NCI-H2227 treated with DMSO at 0.1 percent for 48 hours (cell line): ENCODE measurements around the gene UPK1A.
"Not testable (repeated sequence)": the region's sequence is repeated elsewhere in the genome, so short reads cannot be mapped to it uniquely, and the experiment has no call there.

ENCODE experiments used
- DNase-seq: peaks from one replicate; lab custom pipeline; 2025; lab: John Stamatoyannopoulos, UW

Gene UPK1A

GRCh38 chr19:35718345-35719041 lies 52.2 kb downstream of the UPK1A start:
- DNase-seq = peak; percentile 46

GRCh38 chr19:35719402-35720162 lies 53.3 kb downstream of the UPK1A start:
- DNase-seq = no peak

GRCh38 chr19:35720163-35720524 lies 53.8 kb downstream of the UPK1A start:
- no peak for DNase-seq

- no peak for DNase-seq
Measured at GRCh38 chr19:35720648-35721047, 54.3 kb downstream of the UPK1A start.

GRCh38 chr19:35721374-35721773 lies 55.1 kb downstream of the UPK1A start:
- no peak for DNase-seq

- no peak for DNase-seq
Measured at GRCh38 chr19:35722461-35722860, 56.1 kb downstream of the UPK1A start.

- no peak for DNase-seq
Measured at GRCh38 chr19:35722897-35723296, 56.6 kb downstream of the UPK1A start.

- no peak for DNase-seq
Measured at GRCh38 chr19:35723671-35724070, 57.4 kb downstream of the UPK1A start.

- DNase-seq = not testable (repeated sequence)
Measured at GRCh38 chr19:35724132-35724531, 57.8 kb downstream of the UPK1A start.

GRCh38 chr19:35724560-35724959 lies 58.2 kb downstream of the UPK1A start:
- no peak for DNase-seq

GRCh38 chr19:35725216-35725861 lies 59.0 kb downstream of the UPK1A start:
- DNase-seq = no peak

- DNase-seq = no peak
Measured at GRCh38 chr19:35727053-35727955, 61.0 kb downstream of the UPK1A start.
